SK-N-SH treated with all-trans-retinoic acid at 6 μM for 48 hours (cell line): ENCODE measurements around the gene TMEM37.
A peak's percentile ranks its signal among the peaks of the same experiment; 100 is the strongest.

Experiments used
- ATAC-seq: fragments of 200-7000 bp; cut with Tn5 transposase; 3 replicates; pipeline ENCODE4 v1.9.1; 2020; ENCODE audit warnings: mild to moderate bottlenecking, moderate library complexity
- BACH2 ChIP-seq: fragments of 250-450 bp; sonication (Bioruptor Pico); IDR thresholded peaks from 2 replicates; pipeline ENCODE4 v1.9.0; 2021; ENCODE audit warnings: mild to moderate bottlenecking, borderline replicate concordance
- CSDC2 ChIP-seq: fragments of 250-450 bp; sonication (Bioruptor Pico); IDR thresholded peaks from 2 replicates; pipeline ENCODE4 v1.5.0; 2020; ENCODE audit warnings: mild to moderate bottlenecking, moderate library complexity
- ESRRG ChIP-seq: fragments of 250-450 bp; sonication (Bioruptor Pico); IDR thresholded peaks from 2 replicates; pipeline ENCODE4 v1.6.1; 2021; ENCODE audit warnings: mild to moderate bottlenecking
- GLIS3 ChIP-seq: fragments of 250-450 bp; sonication (Bioruptor Pico); IDR thresholded peaks from 2 replicates; pipeline ENCODE4 v1.5.0; 2020; ENCODE audit warnings: mild to moderate bottlenecking, moderate library complexity
- POU6F1 ChIP-seq: fragments of 250-450 bp; sonication (Bioruptor Pico); IDR thresholded peaks from 2 replicates; pipeline ENCODE4 v1.8.0; 2021; ENCODE audit warnings: low read depth, mild to moderate bottlenecking, moderate library complexity, borderline replicate concordance
- RARB ChIP-seq: fragments of 250-450 bp; sonication (Bioruptor Pico); IDR thresholded peaks from 2 replicates; pipeline ENCODE4 v1.8.0; 2021; ENCODE audit warnings: mild to moderate bottlenecking, moderate library complexity
- SNAI2 ChIP-seq: fragments of 250-450 bp; sonication (Bioruptor Pico); IDR thresholded peaks from 2 replicates; pipeline ENCODE4 v1.5.0; 2020; ENCODE audit warnings: mild to moderate bottlenecking, moderate library complexity
- TCF4 ChIP-seq: fragments of 250-450 bp; sonication (Bioruptor Pico); IDR thresholded peaks from 2 replicates; pipeline ENCODE4 v1.8.0; 2021; ENCODE audit warnings: mild to moderate bottlenecking, moderate library complexity, borderline replicate concordance
- TOX ChIP-seq: fragments of 250-450 bp; sonication (Bioruptor Pico); IDR thresholded peaks from 2 replicates; pipeline ENCODE4 v1.8.0; 2021; ENCODE audit warnings: mild to moderate bottlenecking, moderate library complexity, borderline replicate concordance
- TSHZ2 ChIP-seq: fragments of 250-450 bp; sonication (Bioruptor Pico); IDR thresholded peaks from 2 replicates; pipeline ENCODE4 v1.5.0; 2020; ENCODE audit warnings: mild to moderate bottlenecking, moderate library complexity
- ZC3H10 ChIP-seq: fragments of 250-450 bp; sonication (Bioruptor Pico); IDR thresholded peaks from 2 replicates; pipeline ENCODE4 v1.5.1; 2021; ENCODE audit warnings: mild to moderate bottlenecking, moderate library complexity
- ZFP3 ChIP-seq: fragments of 250-450 bp; sonication (Bioruptor Pico); IDR thresholded peaks from 2 replicates; pipeline ENCODE4 v1.5.0; 2020; ENCODE audit warnings: mild to moderate bottlenecking, moderate library complexity
- ZNF565 ChIP-seq: fragments of 450-650 bp; formaldehyde crosslinking; conservative IDR thresholded peaks from 2 replicates; pipeline ENCODE4 v1.5.0; 2020; ENCODE audit warnings: low read depth, mild to moderate bottlenecking, moderate library complexity
- ZNF70 ChIP-seq: fragments of 450-650 bp; formaldehyde crosslinking; IDR thresholded peaks from 2 replicates; pipeline ENCODE4 v1.5.0; 2020; ENCODE audit warnings: mild to moderate bottlenecking, moderate library complexity
- TF ChIP-seq, protein P1 (sequence below): fragments of 250-450 bp; sonication (Bioruptor Pico); IDR thresholded peaks from 2 replicates; pipeline ENCODE4 v1.5.1; 2020; ENCODE audit warnings: low read depth, mild to moderate bottlenecking, moderate library complexity
- TF ChIP-seq, protein P2 (sequence below): fragments of 250-450 bp; sonication (Bioruptor Pico); IDR thresholded peaks from 2 replicates; pipeline ENCODE4 v1.5.1; 2021; ENCODE audit warnings: mild to moderate bottlenecking, moderate library complexity
- TF ChIP-seq, protein P3 (sequence below): fragments of 250-450 bp; sonication (Bioruptor Pico); IDR thresholded peaks from 2 replicates; pipeline ENCODE4 v1.8.0; 2020; ENCODE audit warnings: mild to moderate bottlenecking, moderate library complexity, borderline replicate concordance

TMEM37 gene

GRCh38 chr2:119474371-119475224 is 42.9 kb downstream of the TMEM37 start:
- no peak for ATAC-seq
- TF ChIP-seq, protein P1, sequence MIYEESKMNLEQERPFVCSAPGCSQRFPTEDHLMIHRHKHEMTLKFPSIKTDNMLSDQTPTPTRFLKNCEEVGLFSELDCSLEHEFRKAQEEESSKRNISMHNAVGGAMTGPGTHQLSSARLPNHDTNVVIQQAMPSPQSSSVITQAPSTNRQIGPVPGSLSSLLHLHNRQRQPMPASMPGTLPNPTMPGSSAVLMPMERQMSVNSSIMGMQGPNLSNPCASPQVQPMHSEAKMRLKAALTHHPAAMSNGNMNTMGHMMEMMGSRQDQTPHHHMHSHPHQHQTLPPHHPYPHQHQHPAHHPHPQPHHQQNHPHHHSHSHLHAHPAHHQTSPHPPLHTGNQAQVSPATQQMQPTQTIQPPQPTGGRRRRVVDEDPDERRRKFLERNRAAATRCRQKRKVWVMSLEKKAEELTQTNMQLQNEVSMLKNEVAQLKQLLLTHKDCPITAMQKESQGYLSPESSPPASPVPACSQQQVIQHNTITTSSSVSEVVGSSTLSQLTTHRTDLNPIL (CRISPR knock-in tag), result no peak
- TF ChIP-seq TSHZ2 (CRISPR knock-in tag) (no peak), TOX (CRISPR knock-in tag) (no peak), ZC3H10 (CRISPR knock-in tag) (no peak), SNAI2 (no peak), ZNF70 (CRISPR knock-in tag) (no peak), ZFP3 (CRISPR knock-in tag) (no peak)

DNA sequence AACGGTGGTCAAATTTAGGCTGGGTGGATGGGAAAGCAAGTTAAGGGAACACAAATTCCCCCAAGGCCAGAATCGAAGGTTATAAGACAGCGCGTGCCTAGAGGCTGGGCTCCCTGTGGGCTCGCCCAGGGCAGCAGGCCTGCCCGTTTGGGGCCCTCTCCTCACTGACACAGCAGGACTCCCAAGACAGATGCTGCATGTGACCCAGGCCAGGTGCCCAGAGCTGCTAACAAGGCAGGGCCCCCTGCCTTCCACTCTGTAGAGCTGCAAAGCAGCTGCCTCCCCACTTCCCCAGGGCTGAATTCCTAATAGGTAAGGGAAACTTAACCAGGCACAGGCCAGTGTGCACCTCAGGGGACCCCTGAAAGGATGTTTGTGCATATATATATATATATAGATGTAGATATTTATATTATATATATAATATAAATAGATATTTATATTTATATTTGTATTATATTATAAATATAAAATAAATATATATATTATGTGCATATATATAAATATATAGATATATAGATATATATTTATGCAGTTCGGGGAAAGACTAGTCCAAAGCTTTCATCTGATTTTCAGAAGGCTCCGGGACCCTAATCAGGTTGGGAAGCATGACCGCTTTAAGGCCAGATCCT is 43.7 kb downstream of the TMEM37 start:
- ATAC-seq, result no peak

DNA sequence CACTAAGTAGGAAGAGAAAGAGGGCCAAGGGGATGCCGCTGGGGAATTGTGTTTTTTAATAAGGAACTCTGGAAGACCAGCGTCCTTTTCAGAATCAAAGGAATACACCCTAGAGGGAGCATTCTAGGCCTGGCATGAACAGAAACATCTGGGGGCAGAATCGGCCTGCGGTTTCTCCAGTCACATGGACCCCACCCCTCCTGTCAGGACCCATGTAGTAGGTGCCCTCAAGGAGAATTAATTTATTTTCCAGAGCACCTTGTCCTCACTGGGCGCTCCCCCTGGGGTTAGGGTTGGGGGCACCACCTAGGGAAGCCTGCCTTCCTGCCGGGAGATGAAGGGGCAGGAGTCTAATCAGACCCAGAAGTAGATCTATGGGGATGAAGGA is 44.2 kb downstream of the TMEM37 start:
- ATAC-seq, result no peak; the same call in 2 of the 3 replicates
- no peak for TF ChIP-seq GLIS3 (CRISPR knock-in tag)
- TF ChIP-seq POU6F1, result no peak
- TF ChIP-seq, all 23 proteins: peak for 0

More for the DNA sequence above, 43.7 kb downstream of the TMEM37 start:
- TF ChIP-seq CSDC2, result no peak
- TF ChIP-seq POU6F1, result no peak
- TF ChIP-seq TOX (CRISPR knock-in tag), result no peak
- no peak for TF ChIP-seq ZFP3 (CRISPR knock-in tag)
- TF ChIP-seq ESRRG (CRISPR knock-in tag), result no peak
- TF ChIP-seq, protein P2, sequence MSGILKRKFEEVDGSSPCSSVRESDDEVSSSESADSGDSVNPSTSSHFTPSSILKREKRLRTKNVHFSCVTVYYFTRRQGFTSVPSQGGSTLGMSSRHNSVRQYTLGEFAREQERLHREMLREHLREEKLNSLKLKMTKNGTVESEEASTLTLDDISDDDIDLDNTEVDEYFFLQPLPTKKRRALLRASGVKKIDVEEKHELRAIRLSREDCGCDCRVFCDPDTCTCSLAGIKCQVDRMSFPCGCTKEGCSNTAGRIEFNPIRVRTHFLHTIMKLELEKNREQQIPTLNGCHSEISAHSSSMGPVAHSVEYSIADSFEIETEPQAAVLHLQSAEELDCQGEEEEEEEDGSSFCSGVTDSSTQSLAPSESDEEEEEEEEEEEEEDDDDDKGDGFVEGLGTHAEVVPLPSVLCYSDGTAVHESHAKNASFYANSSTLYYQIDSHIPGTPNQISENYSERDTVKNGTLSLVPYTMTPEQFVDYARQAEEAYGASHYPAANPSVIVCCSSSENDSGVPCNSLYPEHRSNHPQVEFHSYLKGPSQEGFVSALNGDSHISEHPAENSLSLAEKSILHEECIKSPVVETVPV (CRISPR knock-in tag), result no peak
- no peak for TF ChIP-seq TCF4 (CRISPR knock-in tag)
- no peak for TF ChIP-seq SNAI2

GRCh38 chr2:119476301-119477112 is 44.9 kb downstream of the TMEM37 start:
- TF ChIP-seq RARB (CRISPR knock-in tag), result no peak
- TF ChIP-seq TSHZ2 (CRISPR knock-in tag), result no peak
- TF ChIP-seq, protein P3, sequence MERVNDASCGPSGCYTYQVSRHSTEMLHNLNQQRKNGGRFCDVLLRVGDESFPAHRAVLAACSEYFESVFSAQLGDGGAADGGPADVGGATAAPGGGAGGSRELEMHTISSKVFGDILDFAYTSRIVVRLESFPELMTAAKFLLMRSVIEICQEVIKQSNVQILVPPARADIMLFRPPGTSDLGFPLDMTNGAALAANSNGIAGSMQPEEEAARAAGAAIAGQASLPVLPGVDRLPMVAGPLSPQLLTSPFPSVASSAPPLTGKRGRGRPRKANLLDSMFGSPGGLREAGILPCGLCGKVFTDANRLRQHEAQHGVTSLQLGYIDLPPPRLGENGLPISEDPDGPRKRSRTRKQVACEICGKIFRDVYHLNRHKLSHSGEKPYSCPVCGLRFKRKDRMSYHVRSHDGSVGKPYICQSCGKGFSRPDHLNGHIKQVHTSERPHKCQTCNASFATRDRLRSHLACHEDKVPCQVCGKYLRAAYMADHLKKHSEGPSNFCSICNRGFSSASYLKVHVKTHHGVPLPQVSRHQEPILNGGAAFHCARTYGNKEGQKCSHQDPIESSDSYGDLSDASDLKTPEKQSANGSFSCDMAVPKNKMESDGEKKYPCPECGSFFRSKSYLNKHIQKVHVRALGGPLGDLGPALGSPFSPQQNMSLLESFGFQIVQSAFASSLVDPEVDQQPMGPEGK (CRISPR knock-in tag), result peak; percentile 27; the same call in 1 of the 2 replicates
- no peak for TF ChIP-seq CSDC2
- TF ChIP-seq BACH2 (CRISPR knock-in tag), result no peak
- TF ChIP-seq ZNF565, result no peak
- ATAC-seq, result peak; percentile 92
